AG09319 (cell line): ENCODE results near the gene MGAT4A.
A peak's percentile ranks its signal among the peaks of the same experiment; 100 is the strongest.

ENCODE experiments used
- DNase-seq: peaks from one replicate; pipeline ENCODE4 v3.0.0-alpha.2; 2010; ENCODE audit warnings: low read depth; ENCODE audit errors: extremely low read depth
- TF ChIP-seq, protein P1 (sequence below): IDR thresholded peaks from 2 replicates; pipeline ENCODE4 v1.5.1; 2011; ENCODE audit warnings: low read depth, mild to moderate bottlenecking, inconsistent platforms, low read length, moderate library complexity

Gene MGAT4A

DNA sequence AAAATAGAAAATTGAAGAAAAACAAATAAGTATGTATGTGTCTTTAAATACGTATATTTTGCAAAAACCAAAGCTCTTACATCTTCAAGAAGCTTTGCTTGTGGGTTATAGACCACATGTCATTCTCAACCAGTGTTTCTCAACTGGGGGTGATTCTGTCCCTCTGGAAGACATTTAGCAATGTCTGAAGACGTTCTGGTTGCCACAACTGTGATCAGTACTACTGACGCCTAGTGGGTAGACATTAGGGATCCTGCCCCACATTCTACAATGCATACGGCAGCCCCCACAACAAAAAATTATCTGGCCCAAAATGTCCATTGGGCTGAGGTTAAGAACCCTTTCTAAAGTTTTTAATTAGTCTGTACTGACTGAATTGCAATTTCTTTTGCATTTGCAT is 74.1 kb downstream of the MGAT4A start:
- DNase-seq: no peak
- TF ChIP-seq, protein P1, sequence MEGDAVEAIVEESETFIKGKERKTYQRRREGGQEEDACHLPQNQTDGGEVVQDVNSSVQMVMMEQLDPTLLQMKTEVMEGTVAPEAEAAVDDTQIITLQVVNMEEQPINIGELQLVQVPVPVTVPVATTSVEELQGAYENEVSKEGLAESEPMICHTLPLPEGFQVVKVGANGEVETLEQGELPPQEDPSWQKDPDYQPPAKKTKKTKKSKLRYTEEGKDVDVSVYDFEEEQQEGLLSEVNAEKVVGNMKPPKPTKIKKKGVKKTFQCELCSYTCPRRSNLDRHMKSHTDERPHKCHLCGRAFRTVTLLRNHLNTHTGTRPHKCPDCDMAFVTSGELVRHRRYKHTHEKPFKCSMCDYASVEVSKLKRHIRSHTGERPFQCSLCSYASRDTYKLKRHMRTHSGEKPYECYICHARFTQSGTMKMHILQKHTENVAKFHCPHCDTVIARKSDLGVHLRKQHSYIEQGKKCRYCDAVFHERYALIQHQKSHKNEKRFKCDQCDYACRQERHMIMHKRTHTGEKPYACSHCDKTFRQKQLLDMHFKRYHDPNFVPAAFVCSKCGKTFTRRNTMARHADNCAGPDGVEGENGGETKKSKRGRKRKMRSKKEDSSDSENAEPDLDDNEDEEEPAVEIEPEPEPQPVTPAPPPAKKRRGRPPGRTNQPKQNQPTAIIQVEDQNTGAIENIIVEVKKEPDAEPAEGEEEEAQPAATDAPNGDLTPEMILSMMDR: no peak

DNA sequence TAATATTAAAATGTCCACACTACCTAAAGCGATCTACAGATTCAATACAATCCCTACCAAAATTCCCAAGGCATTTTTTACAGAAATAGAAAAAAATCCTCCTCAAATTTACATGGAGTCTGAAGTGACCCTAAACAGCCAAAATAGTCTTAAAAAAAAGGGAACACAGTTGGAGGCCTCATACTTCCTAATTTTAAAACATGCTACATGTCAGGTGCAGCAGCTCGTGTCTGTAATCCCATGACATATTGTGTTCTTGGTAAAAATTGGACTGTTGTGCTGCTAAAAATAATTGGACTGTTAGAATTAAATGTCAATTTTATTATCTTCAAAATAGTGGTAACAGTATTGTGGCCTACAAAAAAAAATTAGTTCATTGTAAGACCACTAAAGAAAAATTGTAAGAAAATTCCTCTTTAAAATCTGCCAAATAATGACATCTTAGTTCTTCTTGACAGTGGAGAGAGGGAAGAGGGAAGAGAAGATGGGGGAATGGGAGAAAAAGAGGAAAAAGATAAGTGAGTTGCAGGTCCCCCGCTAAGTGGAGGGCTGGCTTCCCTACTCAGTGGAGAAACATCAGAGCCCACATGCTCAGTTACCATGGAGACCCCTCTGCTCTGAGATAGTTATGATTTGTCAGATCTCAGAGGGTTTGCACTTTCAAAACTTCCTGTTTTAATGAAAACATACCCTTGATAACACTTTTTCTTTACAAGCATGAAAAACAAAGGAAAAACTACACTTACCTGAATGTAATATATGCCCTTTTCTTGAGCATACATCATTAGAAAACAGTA is 76.0 kb downstream of the MGAT4A start:
- no peak for DNase-seq
- TF ChIP-seq, protein P1: no peak

DNA sequence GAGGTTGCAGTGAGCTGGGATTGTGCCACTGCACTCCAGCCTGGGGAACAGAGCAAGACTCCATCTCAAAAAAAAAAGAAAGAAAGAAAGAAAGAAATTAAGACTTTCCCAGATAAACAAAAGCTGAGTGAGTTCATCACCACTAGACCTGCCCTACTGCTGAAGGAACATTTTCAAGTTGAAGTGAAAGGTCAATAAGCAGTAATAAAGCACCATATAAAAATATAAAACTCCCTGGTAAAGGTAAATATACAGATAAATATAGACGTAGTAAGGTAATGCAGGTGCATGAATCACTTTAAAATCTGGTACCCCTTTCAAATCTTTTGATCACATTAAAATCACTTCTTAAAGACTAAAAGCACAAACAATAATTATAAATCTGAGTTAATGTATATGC is 79.9 kb downstream of the MGAT4A start:
- TF ChIP-seq, protein P1: no peak
- no peak for DNase-seq

DNA sequence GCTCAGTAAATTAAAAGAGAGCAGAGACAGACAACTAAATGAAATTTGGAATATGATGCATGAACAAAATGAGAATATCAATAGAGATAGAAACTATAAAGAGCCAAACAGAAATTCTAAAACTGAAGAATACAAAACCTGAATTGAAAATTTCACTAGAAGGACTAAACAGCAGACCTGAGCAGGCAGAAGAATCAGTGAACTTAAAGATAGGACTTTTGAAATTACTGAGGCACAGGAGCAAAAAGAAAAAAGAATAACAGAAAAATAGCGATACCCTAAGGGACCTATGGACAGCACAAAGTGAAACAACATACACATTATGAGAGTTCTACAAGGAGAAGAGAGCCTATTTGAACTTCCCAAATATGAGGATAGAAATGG is 80.9 kb downstream of the MGAT4A start:
- DNase-seq: no peak
- TF ChIP-seq, protein P1: no peak

DNA sequence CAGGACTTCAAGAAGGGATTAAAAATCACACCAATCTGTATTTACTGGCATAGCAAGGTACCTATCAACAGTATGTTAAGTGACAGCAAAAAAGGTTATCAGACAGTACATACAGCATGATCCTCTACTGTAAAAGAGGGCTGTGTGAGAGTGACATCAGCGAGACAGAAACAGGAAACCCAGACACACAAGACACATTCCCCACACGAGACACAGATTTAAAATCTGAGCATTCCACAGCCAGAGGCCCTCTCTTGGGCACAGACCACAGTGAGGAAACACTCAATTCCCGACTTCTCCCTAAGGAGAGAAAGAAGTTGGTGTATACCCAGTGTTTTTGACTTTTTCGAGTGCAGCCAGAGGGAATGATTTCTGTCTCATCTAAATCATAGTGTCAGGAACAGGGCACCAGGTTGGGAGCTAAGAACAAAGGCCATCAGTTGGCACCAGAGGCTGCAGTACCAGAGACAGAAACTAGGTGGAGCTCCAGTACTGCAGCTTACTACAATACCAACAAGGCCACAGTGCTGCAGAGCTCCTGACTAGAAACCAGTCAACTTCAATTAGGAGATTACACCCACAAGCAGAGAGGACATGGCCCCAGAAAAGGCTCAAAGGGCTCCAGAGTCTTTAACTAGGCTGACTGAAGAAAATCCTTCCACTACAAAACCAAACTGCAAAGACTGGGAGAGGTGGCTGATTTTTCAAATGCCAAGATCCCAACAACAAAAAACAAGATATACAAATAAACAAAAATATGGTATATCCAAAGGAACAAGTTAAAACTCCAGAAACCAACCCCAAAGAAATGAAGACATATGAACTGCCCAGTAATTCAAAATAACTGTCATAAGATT is 81.6 kb downstream of the MGAT4A start:
- TF ChIP-seq, protein P1: no peak; the same call in none of the 2 replicates
- DNase-seq: peak; percentile 38

DNA sequence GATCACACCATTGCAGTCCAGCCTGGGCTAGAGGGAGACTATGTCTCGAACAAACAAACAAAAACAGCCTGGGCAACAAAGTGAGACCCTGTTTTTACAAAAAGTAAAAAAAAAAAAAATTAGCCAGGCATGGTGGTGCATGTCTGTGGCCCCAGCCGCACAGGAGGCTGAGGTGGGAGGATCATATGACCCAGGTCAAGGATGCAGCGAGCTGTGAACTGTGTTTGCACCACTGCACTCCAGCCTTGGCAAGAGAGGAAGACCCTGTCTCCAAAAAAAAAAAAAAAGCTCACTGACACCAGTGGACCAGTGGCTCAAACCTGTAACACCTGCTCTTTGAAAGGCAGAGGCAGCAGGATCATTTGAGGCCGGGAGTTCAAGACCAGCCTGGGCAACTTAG is 82.5 kb downstream of the MGAT4A start:
- DNase-seq: no peak
- TF ChIP-seq, protein P1: no peak

DNA sequence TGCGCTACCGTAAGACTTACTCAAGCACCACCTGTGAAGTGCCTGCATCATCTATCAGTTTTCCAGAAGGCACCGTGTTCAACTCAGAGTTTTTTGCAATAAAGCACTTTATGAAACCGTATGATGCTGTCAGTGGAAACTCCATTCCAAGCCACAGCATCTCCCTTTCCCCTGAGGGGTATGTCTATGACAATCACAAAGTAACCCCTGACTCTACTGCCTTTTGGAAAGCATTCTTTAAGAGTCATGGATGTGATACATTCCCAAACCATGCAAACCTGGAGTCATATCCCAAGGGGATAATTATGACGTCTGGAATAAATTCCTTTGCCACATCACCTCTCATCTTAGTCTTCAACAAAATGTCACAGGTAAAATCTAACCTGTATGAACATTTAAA is 83.3 kb downstream of the MGAT4A start:
- TF ChIP-seq, protein P1: no peak
- DNase-seq: no peak
